Thymus (tissue), 11 donors: Measurements from ENCODE around the gene MEI1. TPM values are rescaled to one million over a fixed set of nuclear protein-coding genes. Genes with fewer than 3 reads are reported as not detected.

ENCODE experiments used
- DNase-seq, 9 donors: peaks; one replicate each; pipeline ENCODE4 v3.0.0-alpha.2; 2013; ENCODE audit warnings: low spot score in 9 of 9, low read depth in 6 of 9, missing footprints in 1 of 9
- H3K27ac ChIP-seq, 2 donors: one replicate each; pipeline ENCODE4 v1.5.1; 2013; ENCODE audit warnings: control low read depth in 1 of 2, low read depth in 1 of 2, low read length in 1 of 2, mild to moderate bottlenecking in 1 of 2, moderate library complexity in 1 of 2
- H3K27me3 ChIP-seq, 2 donors: one replicate each; pipeline ENCODE4 v1.5.1; 2013; ENCODE audit warnings: low read length in 1 of 2; ENCODE audit not compliant: control insufficient read depth in 2 of 2, insufficient read depth in 1 of 2
- H3K36me3 ChIP-seq, 2 donors: one replicate each; pipeline ENCODE4 v1.5.1; 2013; ENCODE audit warnings: low read length in 1 of 2, mild to moderate bottlenecking in 1 of 2, moderate library complexity in 1 of 2; ENCODE audit not compliant: control insufficient read depth in 2 of 2, insufficient read depth in 2 of 2
- H3K4me1 ChIP-seq, 2 donors: one replicate each; pipeline ENCODE4 v1.5.1; 2013; ENCODE audit warnings: low read length in 2 of 2; ENCODE audit not compliant: control insufficient read depth in 2 of 2, insufficient read depth in 2 of 2
- H3K4me3 ChIP-seq, 2 donors: one replicate each; pipeline ENCODE4 v1.5.1; 2013; ENCODE audit warnings: low read length in 2 of 2, control low read depth in 1 of 2, mild to moderate bottlenecking in 1 of 2
- H3K9me3 ChIP-seq, 2 donors: one replicate each; pipeline ENCODE4 v1.5.1; 2013; ENCODE audit warnings: low read length in 1 of 2, mild to moderate bottlenecking in 1 of 2; ENCODE audit not compliant: control insufficient read depth in 2 of 2, insufficient read depth in 1 of 2
- WGBS: extraction: QIAGEN DNeasy Blood & Tissue Kit; methylation state at CpG from one replicate; pipeline ENCODE4 v1.1.7; 2013; 5-methylcytosine and 5-hydroxymethylcytosine counted together
- polyA plus RNA-seq: library from polyadenylated mRNA; stranded (reverse); fragments of 200-250 nt; gene quantifications from one replicate; pipeline ENCODE4 v1.2.3, GENCODE V29; 2013
- total RNA-seq: library from RNA; stranded (reverse); fragments of 120-200 nt; gene quantifications from one replicate; pipeline ENCODE4 v1.2.4, GENCODE V29; 2013
- donor health status: healthy.

Gene MEI1
- total and polyA plus RNA-seq, 2 donors = 9.2 to 14.7 TPM

- no peak overlapping the region for H3K4me3 ChIP-seq
- H3K27ac ChIP-seq = no peak overlapping the region
- no peaks in the 10 kb centered on the region for H3K36me3 ChIP-seq
- no peak for DNase-seq
- 95% methylated on average over 5 of the region's 5 CpGs for WGBS
- peaks cover 0 to 2% of the 10 kb centered on the region in 2 donors for H3K27me3 ChIP-seq
- no peaks in the 10 kb centered on the region for H3K4me1 ChIP-seq
- no peaks in the 10 kb centered on the region for H3K9me3 ChIP-seq
These were observed 71.6 kb downstream of the MEI1 start for GRCh38 chr22:41770715-41771468.

- DNase-seq = no peak
- Histone ChIP-seq H3K36me3 (no peaks in the 10 kb centered on the region), H3K9me3 (no peaks in the 10 kb centered on the region), H3K27ac (no peak overlapping the region), H3K27me3 (peaks cover 0 to 2% of the 10 kb centered on the region in 2 donors), H3K4me1 (no peaks in the 10 kb centered on the region), H3K4me3 (no peak overlapping the region)
- 97% methylated on average over 4 of the region's 4 CpGs for WGBS
These were observed 72.9 kb downstream of the MEI1 start for GRCh38 chr22:41772198-41772597.

GRCh38 chr22:41772645-41773044 lies 73.3 kb downstream of the MEI1 start:
- DNase-seq = no peak
- H3K4me3 ChIP-seq = no peak overlapping the region
- H3K27ac ChIP-seq = no peak overlapping the region

GRCh38 chr22:41775338-41775737 lies 76.0 kb downstream of the MEI1 start:
- no peak for DNase-seq
- H3K4me3 ChIP-seq = no peak overlapping the region
- no peaks in the 10 kb centered on the region for H3K36me3 ChIP-seq
- H3K27ac ChIP-seq = no peak overlapping the region
- peaks cover 0 to 2% of the 10 kb centered on the region in 2 donors for H3K27me3 ChIP-seq
- peaks cover 0 to 3% of the 10 kb centered on the region in 2 donors for H3K4me1 ChIP-seq
- H3K9me3 ChIP-seq = no peaks in the 10 kb centered on the region
- WGBS = 97% methylated on average over 5 of the region's 5 CpGs

More at GRCh38 chr22:41772645-41773044, 73.3 kb downstream of the MEI1 start:
- H3K4me1 ChIP-seq = no peaks in the 10 kb centered on the region
- H3K36me3 ChIP-seq = no peaks in the 10 kb centered on the region
- peaks cover 0 to 2% of the 10 kb centered on the region in 2 donors for H3K27me3 ChIP-seq
- no peaks in the 10 kb centered on the region for H3K9me3 ChIP-seq

GRCh38 chr22:41775976-41776375 lies 76.7 kb downstream of the MEI1 start:
- WGBS = 95% methylated on average over 4 of the region's 4 CpGs
- peaks cover 0 to 2% of the 10 kb centered on the region in 2 donors for H3K27me3 ChIP-seq
- no peak overlapping the region for H3K4me3 ChIP-seq
- no peak for DNase-seq
- H3K9me3 ChIP-seq = no peaks in the 10 kb centered on the region
- H3K4me1 ChIP-seq = peaks cover 4 to 7% of the 10 kb centered on the region in 2 donors
- H3K27ac ChIP-seq = no peak overlapping the region
- no peaks in the 10 kb centered on the region for H3K36me3 ChIP-seq

DNA sequence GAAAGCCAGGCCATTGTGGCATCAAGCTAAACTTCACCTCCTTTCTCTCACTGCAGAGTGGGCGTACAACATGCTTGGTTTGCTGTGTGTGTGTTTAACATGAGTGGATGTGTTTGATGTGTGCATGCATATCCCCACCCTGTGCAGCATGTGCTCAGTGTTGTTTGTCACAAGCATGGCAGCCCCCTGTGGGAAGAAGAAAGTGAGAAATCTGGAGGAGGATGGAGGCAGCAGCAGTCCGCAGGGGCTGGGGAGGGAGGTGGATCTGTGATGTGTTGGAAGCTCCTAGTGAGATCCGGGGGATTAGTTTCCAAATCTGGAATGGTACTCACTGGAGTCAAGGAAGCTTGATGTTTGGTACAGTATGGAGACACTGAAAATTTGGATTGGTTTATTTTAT lies 77.1 kb downstream of the MEI1 start:
- no peaks in the 10 kb centered on the region for H3K9me3 ChIP-seq
- H3K36me3 ChIP-seq = no peaks in the 10 kb centered on the region
- peaks cover 0 to 2% of the 10 kb centered on the region in 2 donors for H3K27me3 ChIP-seq
- H3K4me1 ChIP-seq = peaks cover 8 to 11% of the 10 kb centered on the region in 2 donors
- no peak overlapping the region for H3K4me3 ChIP-seq
- H3K27ac ChIP-seq = no peak overlapping the region
- 94% methylated on average over 3 of the region's 3 CpGs for WGBS
- no peak for DNase-seq

DNA sequence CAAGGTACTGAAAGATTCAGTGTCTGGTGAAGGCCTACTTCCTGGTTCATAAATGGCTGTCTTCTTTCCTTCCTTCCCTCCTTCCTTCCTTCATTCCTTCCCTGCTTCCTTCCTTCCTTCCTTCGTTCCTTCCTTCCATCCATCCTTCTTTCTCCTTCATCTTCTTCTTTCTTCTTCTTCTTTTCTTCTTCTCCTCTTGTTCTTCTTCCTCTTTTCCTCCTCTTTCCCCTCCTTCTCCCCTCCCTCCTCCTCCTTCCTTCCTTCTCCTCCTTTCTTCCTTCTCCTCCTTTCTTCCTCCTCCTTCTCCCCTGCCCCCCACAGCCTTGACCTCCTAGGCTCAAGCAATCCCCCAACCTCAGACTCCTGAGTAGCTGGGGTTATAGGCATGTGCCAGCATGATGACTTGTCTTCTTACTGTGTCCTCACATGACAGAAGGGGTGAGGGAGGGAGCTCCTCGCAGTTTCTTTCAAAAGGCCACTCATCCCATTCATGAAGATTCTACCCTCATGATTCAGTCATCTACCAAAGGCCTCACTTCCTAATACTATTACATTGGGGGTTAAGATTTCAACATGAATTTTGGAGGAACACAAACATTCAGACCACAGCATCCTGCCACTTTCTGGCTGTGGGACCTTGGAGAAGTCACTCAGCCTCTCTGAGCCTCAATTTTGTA lies 78.6 kb downstream of the MEI1 start:
- 94% methylated on average over 2 of the region's 2 CpGs for WGBS
- H3K4me1 ChIP-seq = peaks cover 9 to 16% of the 10 kb centered on the region in 2 donors
- H3K27me3 ChIP-seq = peaks cover 0 to 2% of the 10 kb centered on the region in 2 donors
- no peak for DNase-seq
- no peak overlapping the region for H3K27ac ChIP-seq
- H3K9me3 ChIP-seq = no peaks in the 10 kb centered on the region
- no peaks in the 10 kb centered on the region for H3K36me3 ChIP-seq
- no peak overlapping the region for H3K4me3 ChIP-seq

DNA sequence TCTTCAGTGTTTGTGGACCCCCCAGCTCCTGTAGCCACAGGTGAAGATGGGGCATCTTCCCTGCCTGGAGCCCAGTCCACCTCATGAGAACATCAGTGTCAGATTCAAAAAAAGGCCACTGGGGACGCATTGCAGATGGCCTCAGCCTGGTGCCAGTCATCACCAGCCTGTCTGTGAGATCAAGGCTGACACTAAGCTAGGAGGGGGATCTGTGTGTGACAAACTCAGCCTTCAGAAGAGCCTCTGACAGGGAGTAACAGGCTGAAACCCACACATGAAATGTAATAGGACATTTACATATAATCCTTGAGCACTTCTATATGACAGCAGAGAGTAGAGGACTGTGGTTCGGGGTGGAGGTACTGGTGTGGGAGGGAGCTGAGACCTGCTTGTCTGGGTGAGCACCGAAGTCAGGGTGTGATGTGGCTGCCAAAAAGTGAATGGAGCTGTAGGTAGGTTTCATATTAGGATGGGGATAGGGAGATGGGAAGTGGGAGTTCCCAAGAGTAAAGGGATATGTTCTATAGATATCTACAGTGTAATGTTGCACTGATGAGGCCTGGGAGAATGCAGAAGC lies 80.7 kb downstream of the MEI1 start:
- Histone ChIP-seq H3K27ac (no peak overlapping the region), H3K9me3 (peaks cover 0 to 2% of the 10 kb centered on the region in 2 donors), H3K36me3 (no peaks in the 10 kb centered on the region), H3K4me1 (peaks cover 9 to 16% of the 10 kb centered on the region in 2 donors), H3K27me3 (no peaks in the 10 kb centered on the region), H3K4me3 (no peak overlapping the region)
- WGBS = 73% methylated on average over 3 of the region's 3 CpGs
- DNase-seq = no peak
